ENCODE measurements around the gene MC5R.

Gene MC5R

DNA sequence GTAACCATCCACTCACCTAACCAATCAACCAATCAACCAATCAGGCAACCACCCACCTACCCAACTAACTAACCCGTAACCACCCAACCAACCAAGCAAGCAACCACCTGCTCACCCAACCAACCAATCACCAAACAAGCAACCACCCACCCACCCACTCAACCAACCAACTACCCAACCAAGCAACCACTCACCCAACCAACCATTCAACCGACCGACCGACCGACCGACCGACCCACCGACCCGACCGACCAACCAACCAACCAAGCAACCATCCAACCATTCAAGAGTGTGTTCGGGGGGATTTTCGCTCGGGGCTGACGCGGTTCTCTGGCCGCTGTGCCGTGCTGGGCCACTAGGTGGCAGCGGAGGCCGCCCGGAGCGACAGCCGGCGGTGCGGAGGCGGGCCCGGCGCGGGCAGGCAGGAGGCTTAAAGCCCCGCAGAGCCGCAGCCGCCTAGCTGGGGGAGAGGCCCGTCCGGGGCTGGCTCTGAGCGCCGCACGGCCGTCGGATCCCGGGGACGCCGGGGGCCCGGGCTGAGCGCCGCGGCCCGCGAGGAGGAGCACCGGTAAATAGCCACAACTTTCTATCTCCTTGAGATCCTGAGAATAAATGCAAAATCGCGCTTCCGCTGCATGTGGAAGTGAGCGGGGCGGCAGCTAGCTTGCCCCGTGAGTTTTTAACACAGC is at the start of gene MC5R:
MC5R (plus strand) TSS at position 443 of the 689 bp plus-strand sequence. CDS start 1,617 bp downstream, outside the sequence.
- FAIRE-seq (no peak), DNase-seq (ENCODE audit: low spot score) (no peak)

DNA sequence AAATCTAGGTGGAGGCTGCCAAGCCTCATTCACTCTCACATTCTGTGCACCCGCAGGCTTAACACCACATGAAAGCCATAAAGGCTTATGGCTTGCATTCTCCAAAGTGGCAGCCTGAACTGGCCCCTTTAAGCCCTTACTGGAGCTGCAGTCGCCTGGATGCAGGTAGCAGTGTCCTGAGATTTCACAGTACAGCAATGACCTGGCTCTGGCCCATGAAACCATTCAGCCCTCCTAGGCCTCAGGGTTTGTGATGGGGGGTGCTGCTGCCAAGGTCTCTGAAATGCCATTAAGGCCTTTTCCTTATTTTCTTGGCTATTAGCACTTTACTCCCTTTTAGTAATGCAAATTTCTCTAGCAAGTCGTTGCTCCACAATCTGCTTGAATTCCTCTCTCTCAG is 48.9 kb upstream of the MC5R start:
- FAIRE-seq (no peak), DNase-seq (ENCODE audit: low spot score) (no peak)

- FAIRE-seq (no peak), DNase-seq (ENCODE audit: low spot score) (no peak)
Observed at GRCh38 chr18:13791181-13791580, 32.8 kb upstream of the MC5R start.

GRCh38 chr18:13793819-13794218 is 30.1 kb upstream of the MC5R start:
- DNase-seq (ENCODE audit: low spot score): no peak
- FAIRE-seq: no peak

GRCh38 chr18:13796515-13796914 is 27.4 kb upstream of the MC5R start:
- DNase-seq (ENCODE audit: low spot score): no peak

GRCh38 chr18:13797157-13797611 is 26.8 kb upstream of the MC5R start:
- DNase-seq (ENCODE audit: low spot score): peak; percentile 46
- FAIRE-seq: no peak

More at GRCh38 chr18:13796515-13796914, 27.4 kb upstream of the MC5R start:
- FAIRE-seq: no peak

DNA sequence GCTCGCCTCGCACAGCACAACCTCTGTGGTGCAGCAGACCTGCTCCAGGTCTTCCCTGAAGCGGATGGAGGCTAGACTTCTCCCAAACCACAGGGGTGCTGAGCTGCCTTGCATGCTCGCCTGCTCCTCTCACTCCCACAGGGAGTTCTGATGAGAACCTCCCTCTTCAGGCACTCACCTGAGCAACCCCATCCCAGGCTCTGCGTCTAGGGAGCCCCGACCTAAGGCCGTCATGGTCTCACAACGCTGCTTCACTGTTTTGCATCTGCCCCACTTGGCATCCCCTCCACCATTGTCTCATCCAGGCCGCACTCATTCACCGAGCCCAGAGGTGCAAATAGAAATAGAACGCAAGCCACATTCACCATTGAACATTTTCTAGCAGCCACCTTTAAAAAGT is 24.6 kb upstream of the MC5R start:
- FAIRE-seq: no peak

GRCh38 chr18:13800505-13801259 is 23.3 kb upstream of the MC5R start:
- FAIRE-seq (no peak), DNase-seq (ENCODE audit: low spot score) (no peak)

More for the DNA sequence above, 24.6 kb upstream of the MC5R start:
- no peak for DNase-seq (ENCODE audit: low spot score)

DNA sequence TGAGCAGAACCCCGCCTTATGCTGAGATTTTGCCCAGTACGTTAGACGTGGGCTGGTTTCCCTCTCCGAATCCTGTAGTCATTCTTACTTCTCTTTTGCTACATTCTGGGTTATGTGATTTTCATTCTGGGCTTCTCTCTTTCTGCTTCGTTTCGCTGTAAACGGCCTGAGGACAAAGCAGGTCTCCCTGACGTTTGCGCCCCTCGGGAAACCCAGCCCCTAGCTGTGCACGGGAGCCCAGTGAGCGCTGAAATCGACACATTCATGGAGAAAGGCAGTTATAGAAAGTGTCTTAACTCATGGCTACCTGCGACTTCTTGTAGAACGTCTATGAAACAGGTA is 22.7 kb upstream of the MC5R start:
- FAIRE-seq: no peak
- DNase-seq (ENCODE audit: low spot score): no peak

DNA sequence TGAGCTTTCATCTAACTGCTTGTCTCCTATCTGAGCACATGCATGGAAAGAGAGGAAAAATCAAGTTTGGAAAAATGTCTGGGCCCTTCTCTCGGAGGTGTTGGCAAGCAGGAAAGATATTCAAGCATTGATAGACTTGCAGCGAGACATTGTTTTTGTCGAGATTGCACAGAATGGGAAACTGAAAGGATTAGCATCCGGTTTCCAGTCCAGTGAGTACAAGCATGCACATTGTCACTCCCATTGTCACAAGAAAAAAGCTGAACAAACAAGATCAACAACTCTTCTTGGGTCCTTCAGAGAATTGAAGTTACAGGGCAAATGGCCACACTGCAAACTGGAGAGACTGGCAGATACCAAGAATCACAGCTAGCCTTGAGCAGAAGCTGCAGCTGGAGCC is 19.6 kb upstream of the MC5R start:
- FAIRE-seq (no peak), DNase-seq (ENCODE audit: low spot score) (no peak)

DNA sequence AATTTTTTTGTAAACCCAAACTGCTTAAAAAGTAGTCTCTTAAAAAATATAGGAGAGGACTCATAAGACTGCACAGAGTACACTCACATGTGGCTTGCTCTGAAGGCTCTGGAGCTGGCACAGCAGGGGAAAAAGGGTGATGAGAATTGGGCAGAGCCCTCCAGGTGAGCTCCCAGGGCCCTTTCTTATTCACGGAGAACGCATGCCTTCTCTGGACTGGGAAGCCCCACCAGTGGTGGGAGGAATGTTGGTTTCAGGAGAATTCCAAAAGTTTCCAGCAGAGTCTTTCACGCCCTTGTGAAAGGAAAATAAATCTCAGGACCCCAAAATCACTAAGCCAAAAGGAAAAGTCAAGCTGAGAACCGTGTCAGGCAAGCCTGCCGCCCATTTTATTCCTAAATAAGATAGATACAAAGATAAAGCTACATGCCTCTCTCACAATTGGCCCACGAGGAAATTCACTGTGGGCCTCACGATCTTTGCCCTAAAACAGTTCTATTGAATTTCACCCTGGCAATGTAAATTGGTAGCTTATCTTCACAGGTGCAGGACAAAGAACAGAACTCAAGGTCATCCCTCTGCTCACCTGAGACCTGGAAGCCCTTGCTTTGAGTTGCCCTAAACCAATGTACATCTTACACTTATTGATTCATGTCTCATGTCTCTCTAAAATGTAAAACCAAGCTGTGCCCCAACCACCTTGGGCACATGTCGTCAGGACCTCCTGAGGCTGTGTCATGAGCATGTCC is 15.5 kb upstream of the MC5R start:
- no peak for DNase-seq (ENCODE audit: low spot score)
- FAIRE-seq: no peak

- DNase-seq (ENCODE audit: low spot score): no peak
- FAIRE-seq: no peak
Observed at GRCh38 chr18:13809043-13809430, 14.9 kb upstream of the MC5R start.

- no peak for DNase-seq (ENCODE audit: low spot score)
- FAIRE-seq: no peak
Observed at GRCh38 chr18:13809531-13810255, 14.3 kb upstream of the MC5R start.

- FAIRE-seq (no peak), DNase-seq (ENCODE audit: low spot score) (no peak)
Observed at GRCh38 chr18:13810950-13811485, 12.9 kb upstream of the MC5R start.

DNA sequence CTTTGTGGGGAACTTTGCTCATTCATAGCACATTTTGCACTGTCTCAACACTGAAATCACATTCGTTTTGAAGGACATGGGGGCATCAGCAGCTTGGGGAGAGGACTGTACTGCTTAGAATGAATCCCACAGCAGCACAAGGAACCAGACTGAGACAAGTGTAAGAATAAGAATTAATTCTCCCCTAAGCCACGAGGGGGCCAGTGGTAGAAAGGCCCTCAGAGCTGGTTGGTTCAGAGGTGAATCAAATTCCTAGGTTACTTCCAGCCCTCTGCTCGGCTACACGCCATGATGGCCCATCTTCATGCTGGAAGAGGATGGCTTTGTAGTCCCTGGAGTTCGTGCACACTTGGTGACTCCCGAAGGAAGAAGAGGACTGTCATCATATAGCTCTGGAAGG is 12.0 kb upstream of the MC5R start:
- DNase-seq (ENCODE audit: low spot score) (no peak), FAIRE-seq (no peak)

GRCh38 chr18:13813271-13813849 is 10.6 kb upstream of the MC5R start:
- peak; percentile 42 for FAIRE-seq
- DNase-seq (ENCODE audit: low spot score): peak; percentile 35

DNA sequence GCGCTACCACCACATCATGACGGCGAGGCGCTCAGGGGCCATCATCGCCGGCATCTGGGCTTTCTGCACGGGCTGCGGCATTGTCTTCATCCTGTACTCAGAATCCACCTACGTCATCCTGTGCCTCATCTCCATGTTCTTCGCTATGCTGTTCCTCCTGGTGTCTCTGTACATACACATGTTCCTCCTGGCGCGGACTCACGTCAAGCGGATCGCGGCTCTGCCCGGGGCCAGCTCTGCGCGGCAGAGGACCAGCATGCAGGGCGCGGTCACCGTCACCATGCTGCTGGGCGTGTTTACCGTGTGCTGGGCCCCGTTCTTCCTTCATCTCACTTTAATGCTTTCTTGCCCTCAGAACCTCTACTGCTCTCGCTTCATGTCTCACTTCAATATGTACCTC is 2.3 kb downstream of the MC5R start:
- FAIRE-seq (no peak), DNase-seq (ENCODE audit: low spot score) (no peak)

GRCh38 chr18:13831864-13832508 is 8.0 kb downstream of the MC5R start:
- DNase-seq (ENCODE audit: low spot score): no peak
- FAIRE-seq: no peak

DNA sequence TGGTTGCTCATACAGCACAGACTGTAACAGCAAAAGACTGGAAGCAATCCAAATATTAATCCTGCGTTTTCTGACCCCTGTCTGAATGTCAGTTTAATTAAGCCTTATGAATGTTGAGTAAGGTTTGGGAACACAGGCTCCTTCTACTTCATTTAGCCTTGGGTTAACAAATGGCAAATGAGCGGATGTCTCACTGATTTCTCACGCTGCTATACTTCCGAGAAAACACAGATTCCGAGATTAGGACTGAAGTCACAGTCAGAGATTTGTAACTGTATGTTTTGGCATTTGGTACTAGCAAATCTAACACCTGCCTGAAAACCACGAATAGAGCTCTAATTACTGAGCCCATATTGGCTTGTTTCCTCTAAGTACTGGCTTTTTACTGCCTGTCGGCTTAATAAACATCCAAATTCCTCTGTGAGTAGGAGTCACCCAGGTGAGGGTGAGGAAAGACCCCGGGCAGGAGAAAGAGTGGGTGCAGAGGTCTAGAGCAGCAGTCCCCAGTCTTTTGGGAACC is 10.6 kb downstream of the MC5R start:
- DNase-seq (ENCODE audit: low spot score) (no peak), FAIRE-seq (no peak)

DNA sequence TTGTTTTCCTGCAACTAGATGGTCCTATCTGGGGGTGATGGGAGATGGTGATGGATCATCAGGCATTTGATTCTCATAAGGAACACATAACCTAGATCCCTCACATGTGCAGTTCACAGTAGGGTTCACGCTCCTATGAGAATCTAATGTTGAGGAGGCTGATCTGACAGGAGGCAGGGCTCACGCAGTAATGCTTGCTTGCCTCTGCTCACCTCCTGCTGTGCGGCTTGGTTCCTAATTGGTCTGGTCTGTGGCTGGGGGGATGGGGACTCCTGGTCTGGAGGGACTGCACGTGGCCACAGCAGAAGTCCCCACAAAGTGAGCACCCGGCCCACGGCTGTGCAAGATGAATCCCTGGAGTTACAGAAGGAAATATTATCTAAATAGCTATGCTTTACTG is 11.3 kb downstream of the MC5R start:
- FAIRE-seq (no peak), DNase-seq (ENCODE audit: low spot score) (no peak)
